Measurements from ENCODE around the gene RETN.

RETN gene

GRCh38 chr19:7629347-7630054 lies 39.3 kb upstream of the RETN start, which contains the start of the genes PET100 and XAB2:
Gene PET100 (plus strand): TSS chr19:7629793. CDS start chr19:7629834, 41 bp downstream.
Gene XAB2 (minus strand): TSS chr19:7629545. CDS start chr19:7629527, 18 bp downstream.
- Histone ChIP-seq H3K36me3 (ENCODE audit: insufficient read depth, low read length) (peaks cover 3% of the 10 kb centered on the region; the same call in 1 of the 2 replicates), H3K4me2 (ENCODE audit: low read depth, low read length, poor library complexity, severe bottlenecking) (peak within 1 kb of the TSS; percentile 100), H3K27me3 (ENCODE audit: insufficient read depth, low read length, poor library complexity, severe bottlenecking) (no peaks in the 10 kb centered on the region), H3K9me2 (replicated peaks; ENCODE audit: low read depth, low read length) (no peaks in the 10 kb centered on the region), H3K79me2 (ENCODE audit: insufficient read depth, low read length) (peaks cover 62% of the 10 kb centered on the region), H3K4me1 (ENCODE audit: insufficient read depth, low read length, poor library complexity, severe bottlenecking) (peaks cover 9% of the 10 kb centered on the region), H3K9ac (ENCODE audit: low read depth, low read length, poor library complexity, severe bottlenecking) (peak within 1 kb of the TSS; percentile 92), H2AFZ (ENCODE audit: low read length) (peak within 1 kb of the TSS; percentile 71), H3F3A (ENCODE audit: low read depth) (no peaks in the 10 kb centered on the region), H3K9me3 (ENCODE audit: insufficient read depth, low read depth, low read length) (no peaks in the 10 kb centered on the region), H3K4me3 (ENCODE audit: low read length, poor library complexity, severe bottlenecking) (peak within 1 kb of the TSS; percentile 92), H4K20me1 (ENCODE audit: insufficient read depth, low read length, poor library complexity, severe bottlenecking) (peaks cover 19% of the 10 kb centered on the region)
- no peak for TF ChIP-seq CTCF (conservative IDR thresholded peaks at IDR 0.05; ENCODE audit: low read length)
- TF ChIP-seq EZH2phosphoT487 (IDR thresholded peaks at IDR 0.05; ENCODE audit: borderline replicate concordance): no peak

GRCh38 chr19:7631577-7631976 lies 37.3 kb upstream of the RETN start:
- H3F3A ChIP-seq (ENCODE audit: low read depth): no peaks in the 10 kb centered on the region
- H3K4me1 ChIP-seq (ENCODE audit: insufficient read depth, low read length, poor library complexity, severe bottlenecking): peaks cover 9% of the 10 kb centered on the region
- H3K36me3 ChIP-seq (ENCODE audit: insufficient read depth, low read length): no peaks in the 10 kb centered on the region
- no peak overlapping the region for H3K4me3 ChIP-seq (ENCODE audit: low read length, poor library complexity, severe bottlenecking)
- no peaks in the 10 kb centered on the region for H3K9me3 ChIP-seq (ENCODE audit: insufficient read depth, low read depth, low read length)
- H3K4me2 ChIP-seq (ENCODE audit: low read depth, low read length, poor library complexity, severe bottlenecking): peak overlapping the region; percentile 100
- no peak for TF ChIP-seq CTCF (conservative IDR thresholded peaks at IDR 0.05; ENCODE audit: low read length)
- TF ChIP-seq EZH2phosphoT487 (IDR thresholded peaks at IDR 0.05; ENCODE audit: borderline replicate concordance): no peak
- H3K9ac ChIP-seq (ENCODE audit: low read depth, low read length, poor library complexity, severe bottlenecking): no peak overlapping the region
- H3K27me3 ChIP-seq (ENCODE audit: insufficient read depth, low read length, poor library complexity, severe bottlenecking): no peaks in the 10 kb centered on the region
- H3K9me2 ChIP-seq (replicated peaks; ENCODE audit: low read depth, low read length): no peaks in the 10 kb centered on the region
- no peak overlapping the region for H2AFZ ChIP-seq (ENCODE audit: low read length)
- peaks cover 55% of the 10 kb centered on the region for H3K79me2 ChIP-seq (ENCODE audit: insufficient read depth, low read length)
- peaks cover 16% of the 10 kb centered on the region for H4K20me1 ChIP-seq (ENCODE audit: insufficient read depth, low read length, poor library complexity, severe bottlenecking)

GRCh38 chr19:7632340-7633203 lies 36.3 kb upstream of the RETN start:
- H3K79me2 ChIP-seq (ENCODE audit: insufficient read depth, low read length): peaks cover 45% of the 10 kb centered on the region
- H3K4me2 ChIP-seq (ENCODE audit: low read depth, low read length, poor library complexity, severe bottlenecking): no peak overlapping the region
- H3K4me3 ChIP-seq (ENCODE audit: low read length, poor library complexity, severe bottlenecking): no peak overlapping the region
- peaks cover 9% of the 10 kb centered on the region for H3K4me1 ChIP-seq (ENCODE audit: insufficient read depth, low read length, poor library complexity, severe bottlenecking)
- H3K36me3 ChIP-seq (ENCODE audit: insufficient read depth, low read length): no peaks in the 10 kb centered on the region
- TF ChIP-seq CTCF (conservative IDR thresholded peaks at IDR 0.05; ENCODE audit: low read length) (no peak), EZH2phosphoT487 (IDR thresholded peaks at IDR 0.05; ENCODE audit: borderline replicate concordance) (no peak)
- H3K9me3 ChIP-seq (ENCODE audit: insufficient read depth, low read depth, low read length): no peaks in the 10 kb centered on the region
- no peak overlapping the region for H3K9ac ChIP-seq (ENCODE audit: low read depth, low read length, poor library complexity, severe bottlenecking)
- no peaks in the 10 kb centered on the region for H3F3A ChIP-seq (ENCODE audit: low read depth)
- H4K20me1 ChIP-seq (ENCODE audit: insufficient read depth, low read length, poor library complexity, severe bottlenecking): peaks cover 16% of the 10 kb centered on the region
- H2AFZ ChIP-seq (ENCODE audit: low read length): no peak overlapping the region
- no peaks in the 10 kb centered on the region for H3K27me3 ChIP-seq (ENCODE audit: insufficient read depth, low read length, poor library complexity, severe bottlenecking)
- no peaks in the 10 kb centered on the region for H3K9me2 ChIP-seq (replicated peaks; ENCODE audit: low read depth, low read length)

Measured in Loucy (cell line).